Endometrial microvascular endothelial cells (primary cell): ENCODE measurements around the gene MED28. TPM values are rescaled to one million over a fixed set of nuclear protein-coding genes. Genes with fewer than 3 reads are reported as not detected.

Experiments
- in situ Hi-C: cut with HindIII; loops from 2 replicates; pipeline ENCODE4 v1.10.0; 2017; ENCODE audit warnings: low sequenced_read_pairs, low pct_unique_long_range_greater_than_20kb; ENCODE audit errors: inconsistent ontology term
- total RNA-seq: library from RNA; depleted of rRNA; stranded (reverse); fragments of >200 nt; gene quantifications from one replicate; pipeline ENCODE4 v1.2.3, GENCODE V29; 2015; ENCODE audit errors: inconsistent ontology term

The MED28 gene
- total RNA-seq, 1 donor from 2014 or later: 7.7 TPM

DNA sequence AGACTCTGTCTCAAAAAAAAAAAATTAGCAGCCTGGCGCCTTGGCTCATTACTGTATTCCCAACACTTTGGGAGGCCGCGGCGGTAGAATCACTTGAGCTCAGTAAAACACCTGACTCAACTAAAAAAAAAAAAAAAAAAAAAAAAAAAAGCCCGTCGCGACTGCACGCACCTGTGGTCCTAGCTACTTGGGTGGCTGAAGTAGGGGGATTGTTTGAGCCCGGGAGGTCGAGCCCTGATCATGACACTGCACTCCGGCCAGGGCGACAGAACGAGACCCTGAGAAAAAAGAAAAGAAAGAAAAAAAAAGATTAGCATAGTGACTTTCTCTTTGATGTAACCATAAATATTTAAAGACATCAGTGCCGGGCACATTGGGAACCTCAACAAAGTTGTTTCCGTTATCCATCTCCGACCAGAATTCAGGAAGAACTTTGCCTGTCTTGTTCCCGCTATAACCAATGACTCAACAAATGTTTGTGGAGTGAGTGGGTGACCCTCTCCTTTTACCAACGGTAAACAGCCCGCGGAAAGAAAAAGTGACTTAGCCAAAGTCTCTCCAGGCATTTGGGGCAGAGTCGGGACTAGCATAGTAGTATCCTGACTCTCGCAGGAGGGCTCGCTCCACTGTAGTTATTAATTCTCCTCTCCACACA, 553 bp upstream of the MED28 start:
- in situ Hi-C loops: no loop called here

DNA sequence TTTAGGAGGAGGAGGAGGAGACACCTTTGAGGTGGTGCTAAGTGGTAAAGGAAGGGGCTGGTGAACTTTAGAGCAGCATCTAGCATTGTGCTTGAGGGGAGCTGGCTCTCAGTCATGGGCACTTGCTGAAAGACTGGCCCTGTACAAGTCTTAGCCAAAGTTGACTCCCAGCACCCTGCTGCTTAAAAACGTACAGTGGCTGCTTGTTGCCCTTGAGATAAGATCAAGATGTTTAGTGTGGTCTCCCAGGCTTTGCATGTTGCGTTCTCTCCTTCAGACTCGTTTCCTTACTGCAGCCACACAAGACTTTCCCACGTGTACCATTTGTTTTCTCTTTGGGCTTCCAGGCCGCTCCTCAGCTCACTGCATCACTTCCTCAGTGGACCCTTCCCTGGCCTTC, 1.8 kb downstream of the MED28 start:
- in situ Hi-C loops: no loop called here

DNA sequence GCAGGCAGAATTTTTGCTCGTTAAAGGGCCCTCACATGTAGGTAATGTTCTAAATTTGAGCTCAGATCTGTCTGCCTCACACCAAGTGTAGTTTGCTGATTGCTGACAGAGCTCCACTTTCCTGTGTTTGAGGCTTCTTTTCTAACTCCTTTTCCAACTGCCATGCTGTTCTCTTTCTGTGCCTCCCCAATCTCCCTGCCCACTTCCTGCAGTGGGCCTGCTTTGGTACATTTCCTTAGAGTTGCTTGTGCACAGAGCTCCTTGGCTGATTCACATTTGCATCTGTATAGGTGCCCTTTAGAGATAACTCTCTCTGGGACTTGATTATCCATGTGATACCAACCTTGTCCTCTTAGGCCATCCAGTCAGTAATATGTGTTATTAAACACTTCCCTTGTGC, 4.5 kb downstream of the MED28 start:
- in situ Hi-C loops: no loop called here

DNA sequence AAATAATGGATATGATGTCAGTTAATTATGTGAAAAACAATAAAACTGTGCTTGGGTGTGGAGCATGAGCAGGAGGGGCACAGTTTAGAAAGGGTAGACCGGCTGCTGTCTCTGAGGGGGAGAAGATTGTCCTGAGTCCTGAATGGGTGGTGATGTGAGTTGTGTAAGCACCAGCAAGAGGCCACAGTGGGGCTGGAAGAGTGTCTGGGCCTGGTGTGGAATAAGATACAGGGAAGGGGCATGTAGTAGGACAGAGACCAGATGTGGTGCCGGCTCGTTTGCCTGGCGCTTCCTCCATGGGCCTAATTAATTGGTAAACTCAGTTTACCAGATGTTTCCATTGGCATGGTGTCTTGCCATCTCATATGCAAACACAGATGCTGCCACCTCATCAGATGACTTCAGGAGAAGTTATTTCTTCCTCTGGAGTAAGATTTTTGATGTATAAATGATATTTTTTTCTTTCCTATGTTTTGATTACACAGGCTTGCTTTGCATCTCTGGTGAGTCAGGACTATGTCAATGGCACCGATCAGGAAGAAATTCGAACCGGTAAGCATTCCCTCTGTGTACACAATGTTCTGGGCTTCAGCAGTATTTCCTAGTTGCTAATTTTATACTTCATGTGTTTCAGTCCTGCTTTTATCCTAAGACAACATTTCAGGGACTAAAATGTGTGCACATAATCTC, 5.1 kb downstream of the MED28 start:
- in situ Hi-C loops: no loop called here

DNA sequence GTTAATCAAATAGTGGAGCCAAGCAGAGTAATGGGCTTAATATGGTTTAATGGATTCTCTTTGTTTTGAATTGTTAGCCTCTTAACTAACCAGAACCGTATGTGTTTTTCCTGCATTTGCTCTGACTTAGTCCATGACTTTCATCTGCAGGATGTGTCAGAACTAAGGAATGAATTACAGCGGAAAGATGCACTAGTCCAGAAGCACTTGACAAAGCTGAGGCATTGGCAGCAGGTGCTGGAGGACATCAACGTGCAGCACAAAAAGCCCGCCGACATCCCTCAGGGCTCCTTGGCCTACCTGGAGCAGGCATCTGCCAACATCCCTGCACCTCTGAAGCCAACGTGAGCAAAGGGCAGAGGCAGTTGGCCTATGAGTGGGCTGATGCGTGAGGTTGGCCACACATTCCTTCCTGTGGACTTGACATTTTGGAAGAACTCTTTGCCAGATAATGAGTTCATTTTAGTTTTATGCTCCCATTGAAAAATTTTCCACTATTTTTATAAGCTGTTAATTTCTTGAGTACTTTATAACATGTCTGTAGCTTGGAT, 9.1 kb downstream of the MED28 start:
- in situ Hi-C loops: no loop called here

DNA sequence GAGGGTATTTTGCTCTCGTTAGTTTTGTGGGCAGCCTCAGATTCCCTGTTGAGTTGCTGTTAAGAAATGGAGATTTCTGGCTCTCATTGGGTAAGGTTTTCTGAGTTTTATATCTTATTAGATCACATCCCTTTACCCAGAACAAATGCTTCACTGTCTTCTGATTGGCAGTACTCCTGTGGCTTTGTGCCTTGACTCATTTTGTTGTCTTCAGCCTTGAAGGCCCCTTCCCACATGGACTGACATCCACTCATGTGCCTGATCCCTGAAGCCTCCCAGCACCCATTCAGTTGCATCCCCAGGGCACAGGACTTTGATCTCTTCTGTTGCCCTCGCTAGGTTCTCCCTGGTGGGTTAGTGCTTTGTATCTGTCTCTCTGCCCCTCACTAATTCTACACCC, 10.4 kb downstream of the MED28 start:
- in situ Hi-C loops: no loop called here

DNA sequence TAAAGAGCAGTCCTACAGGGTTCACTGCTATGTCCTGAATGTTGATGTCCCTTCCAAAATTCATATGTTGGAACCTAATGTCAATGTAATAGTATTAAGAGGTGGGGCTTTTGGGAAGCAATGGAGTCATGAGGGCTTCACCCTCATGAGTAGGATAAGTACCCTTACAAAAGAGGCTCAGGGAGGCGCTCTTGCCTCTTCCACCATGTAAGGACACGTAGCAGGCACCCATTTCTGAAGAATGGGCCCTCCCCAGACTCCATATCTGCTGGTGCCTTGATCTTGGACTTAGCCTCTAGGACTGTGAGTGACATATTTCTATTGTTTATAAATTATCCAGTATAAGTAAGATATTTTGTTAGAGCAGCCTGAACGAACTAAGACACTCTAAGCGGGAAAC, 15.8 kb downstream of the MED28 start:
- in situ Hi-C loops: no loop called here

DNA sequence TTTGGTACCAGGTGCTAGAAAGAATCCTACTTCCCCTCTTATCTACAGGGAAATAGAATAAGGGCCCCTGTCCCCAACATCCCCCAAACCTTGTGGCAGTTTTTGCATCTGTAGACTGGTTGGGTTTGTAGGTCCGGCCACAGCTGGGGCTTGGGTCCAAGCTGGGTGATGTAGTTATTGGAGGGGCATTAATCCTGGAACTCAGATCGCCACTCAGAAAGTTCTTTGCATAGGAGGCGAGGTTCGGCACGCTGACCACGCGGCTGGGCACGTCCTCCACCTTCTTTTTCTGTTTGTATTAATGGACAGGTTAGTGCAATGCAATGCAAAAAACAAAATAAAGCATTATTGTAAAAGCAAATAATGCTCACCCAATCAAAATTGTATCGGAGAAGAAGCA, 19.2 kb downstream of the MED28 start:
- in situ Hi-C loops: no loop called here

DNA sequence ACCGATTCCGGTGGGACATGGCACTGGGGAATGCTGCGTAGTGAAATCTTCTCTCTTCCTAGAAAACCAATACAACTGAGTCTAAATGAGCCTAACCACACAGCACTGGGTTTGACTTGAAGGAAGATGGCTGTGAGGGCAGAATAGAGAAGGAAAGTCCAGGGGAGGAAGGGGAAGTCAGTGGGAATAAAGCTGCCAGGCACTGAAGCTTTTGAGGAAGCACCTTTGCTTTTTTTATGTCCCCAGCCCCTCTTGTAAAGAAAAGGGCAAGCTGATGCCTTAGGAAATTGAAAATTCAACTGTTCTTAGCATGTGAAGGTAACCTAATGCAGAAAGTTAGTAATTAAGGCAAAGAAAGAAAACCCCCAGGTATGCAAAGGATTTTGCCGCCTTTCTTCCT, 20.6 kb downstream of the MED28 start:
- in situ Hi-C loops: no loop called here

DNA sequence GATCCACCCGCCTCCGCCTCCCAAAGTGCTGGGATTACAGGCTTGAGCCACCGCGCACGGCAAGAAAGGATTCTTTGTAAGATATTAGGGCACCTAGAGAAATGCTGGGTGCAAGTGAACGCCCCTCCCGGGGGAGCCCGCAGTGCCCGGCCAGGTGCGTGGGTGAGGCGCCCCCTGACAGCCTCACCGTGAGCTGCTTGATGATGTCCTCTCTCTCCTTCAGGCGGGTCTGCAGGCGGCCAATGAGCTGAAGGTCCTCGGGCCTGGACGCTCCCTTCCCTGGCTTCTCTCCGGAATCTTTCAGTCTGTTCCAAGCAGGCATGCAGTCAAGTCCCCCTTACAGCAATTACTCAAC, 21.9 kb downstream of the MED28 start:
- in situ Hi-C loops: no loop called here

DNA sequence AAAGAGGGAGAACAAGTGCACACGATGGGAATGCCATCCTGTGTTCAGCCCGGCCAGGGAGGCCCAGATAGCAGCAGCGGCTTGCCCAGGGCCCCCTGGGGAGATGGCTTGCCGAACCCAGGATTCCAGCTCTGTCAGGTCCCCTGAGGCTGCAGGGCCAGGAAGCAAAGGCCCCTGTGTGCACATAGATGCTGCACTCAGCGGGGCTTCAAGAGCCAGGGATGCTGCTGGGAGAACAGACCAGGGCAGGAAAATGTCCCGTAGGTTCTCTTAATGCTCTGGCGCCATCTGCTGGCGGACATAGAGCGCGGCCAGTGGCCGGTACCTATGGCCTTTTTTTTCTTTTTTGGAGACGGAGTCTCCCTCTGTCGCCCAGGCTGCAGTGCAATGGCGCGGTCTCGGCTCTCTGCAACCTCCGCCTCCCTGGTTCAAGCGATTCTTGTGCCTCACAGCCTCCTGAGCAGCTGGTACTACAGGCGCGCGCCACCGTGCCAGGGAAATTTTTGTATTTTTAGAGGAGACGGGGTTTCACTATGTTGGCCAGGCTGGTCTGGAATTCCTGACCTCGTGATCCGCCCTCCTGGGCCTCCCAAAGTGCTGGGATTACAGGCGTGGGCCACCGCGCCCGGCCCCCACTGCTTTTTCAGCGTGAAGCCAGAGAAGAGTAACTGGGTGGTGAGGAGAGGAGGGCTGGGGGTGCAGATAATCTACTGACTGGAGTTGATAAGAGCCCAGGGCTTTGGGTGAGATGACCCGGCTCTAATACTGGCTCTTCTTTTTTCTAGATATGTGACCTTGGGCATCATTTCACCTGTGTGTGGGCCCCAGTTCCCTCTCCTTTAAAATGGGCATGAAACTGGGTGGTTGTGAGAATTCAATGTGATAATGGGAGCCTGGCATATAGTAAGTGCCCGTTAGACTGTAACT, 22.5 kb downstream of the MED28 start:
- in situ Hi-C loops: no loop called here

DNA sequence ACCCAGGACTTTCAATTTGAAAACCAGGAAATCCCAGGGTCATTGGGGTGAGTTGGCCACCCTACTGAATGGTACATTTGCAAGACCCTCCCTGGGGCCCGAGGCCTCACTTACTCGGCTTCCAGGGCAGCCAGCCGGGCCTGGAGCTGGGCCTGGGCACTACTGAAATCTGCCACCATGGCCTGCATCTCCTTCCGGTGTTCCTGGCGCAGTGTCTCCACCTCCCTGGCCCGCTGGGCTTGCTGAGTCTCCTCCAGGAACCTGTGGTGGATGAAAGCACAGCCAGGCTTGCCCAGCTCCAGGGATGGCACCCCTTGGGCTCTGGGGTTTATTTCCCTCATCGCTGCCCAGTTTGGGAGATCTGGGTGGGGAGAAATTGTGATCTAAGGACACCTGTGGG, 24.7 kb downstream of the MED28 start:
- in situ Hi-C loops: no loop called here

DNA sequence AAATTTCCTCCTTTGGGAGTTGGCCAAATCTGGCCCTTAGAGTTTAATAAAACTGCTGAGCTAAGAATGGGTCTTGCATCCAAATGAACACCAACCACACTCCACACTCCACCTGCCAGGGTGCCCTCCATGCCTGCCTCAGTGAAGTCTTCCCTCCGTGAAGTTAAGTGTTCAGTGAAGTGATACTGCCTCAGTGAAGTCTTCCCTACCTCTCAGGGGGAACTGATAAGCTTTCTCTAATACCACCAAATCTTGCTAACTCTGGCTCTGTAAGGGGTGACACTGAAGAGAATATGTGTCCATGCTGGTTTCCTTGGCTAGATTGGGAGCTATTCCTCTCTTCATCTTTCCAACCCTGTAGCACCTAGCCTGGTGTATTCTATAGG, 27.9 kb downstream of the MED28 start:
- in situ Hi-C loops: no loop called here

DNA sequence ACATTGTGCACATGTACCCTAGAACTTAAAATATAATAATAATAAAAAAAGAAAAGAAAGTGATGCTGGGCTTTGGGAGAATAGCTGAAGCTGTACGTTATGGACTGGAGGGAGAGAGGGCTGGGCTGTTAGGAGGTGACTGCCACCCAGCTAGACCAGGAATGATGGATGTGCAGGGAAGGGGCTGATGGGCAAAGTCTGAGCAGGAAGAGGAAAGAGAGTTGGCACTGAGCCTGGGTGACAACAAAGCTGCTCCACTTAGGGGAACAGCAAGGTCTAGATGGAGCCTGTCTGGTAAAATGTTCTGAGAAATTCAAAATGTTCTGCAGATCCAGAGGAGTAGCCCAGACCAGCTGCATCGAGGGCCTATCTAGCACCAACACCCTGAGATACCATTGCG, 32.3 kb downstream of the MED28 start:
- in situ Hi-C loops: no loop called here

DNA sequence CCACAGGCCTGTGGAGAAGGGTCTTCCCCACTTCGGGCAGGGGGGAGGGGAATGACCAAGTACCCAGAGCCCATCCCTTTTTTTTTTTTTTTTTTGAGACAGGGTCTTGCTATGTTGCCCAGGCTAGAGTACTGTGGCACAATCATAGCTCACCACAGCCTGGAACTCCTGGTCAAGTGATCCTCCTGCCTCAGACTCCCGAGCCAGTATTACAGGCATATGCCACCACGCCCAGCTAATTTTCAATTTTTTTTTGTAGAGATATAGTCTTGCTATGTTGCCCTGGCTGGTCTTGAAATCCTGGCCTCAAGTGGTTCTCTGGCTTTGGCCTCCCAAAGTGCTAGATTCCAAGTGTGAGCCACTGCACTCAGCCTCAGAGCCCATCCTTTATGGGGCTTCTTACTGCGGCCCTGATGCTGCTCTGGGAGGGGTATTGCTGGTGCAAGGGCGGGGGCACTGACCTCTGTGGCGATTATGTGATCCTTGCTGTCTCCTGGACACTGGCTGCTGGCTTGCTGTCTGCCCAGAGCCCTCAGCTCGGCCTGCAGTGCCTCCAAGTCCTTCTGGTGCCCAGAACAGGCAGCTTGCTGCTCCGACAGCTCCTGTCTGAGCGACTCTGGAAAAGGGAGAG, 32.9 kb downstream of the MED28 start:
- in situ Hi-C loops: no loop called here

DNA sequence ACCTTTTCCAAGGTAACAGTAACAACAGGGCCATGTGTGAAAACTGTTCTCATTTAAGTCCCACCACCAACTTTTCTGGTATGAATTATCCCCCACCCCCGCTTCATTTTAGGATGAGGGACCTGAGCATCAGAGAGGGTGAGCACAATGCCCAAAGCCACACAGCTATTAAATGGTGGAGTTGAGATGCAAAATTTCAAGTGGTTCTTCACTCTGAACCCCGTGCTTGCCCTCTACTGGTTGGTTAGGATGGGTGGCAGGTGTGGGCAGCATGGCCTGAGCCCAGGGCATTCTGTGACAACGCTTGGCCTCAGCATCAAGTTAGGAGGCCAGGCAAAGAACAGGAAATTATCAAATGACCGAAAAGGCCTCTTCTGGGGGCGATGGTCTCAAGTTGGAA, 33.5 kb downstream of the MED28 start:
- in situ Hi-C loops: no loop called here

DNA sequence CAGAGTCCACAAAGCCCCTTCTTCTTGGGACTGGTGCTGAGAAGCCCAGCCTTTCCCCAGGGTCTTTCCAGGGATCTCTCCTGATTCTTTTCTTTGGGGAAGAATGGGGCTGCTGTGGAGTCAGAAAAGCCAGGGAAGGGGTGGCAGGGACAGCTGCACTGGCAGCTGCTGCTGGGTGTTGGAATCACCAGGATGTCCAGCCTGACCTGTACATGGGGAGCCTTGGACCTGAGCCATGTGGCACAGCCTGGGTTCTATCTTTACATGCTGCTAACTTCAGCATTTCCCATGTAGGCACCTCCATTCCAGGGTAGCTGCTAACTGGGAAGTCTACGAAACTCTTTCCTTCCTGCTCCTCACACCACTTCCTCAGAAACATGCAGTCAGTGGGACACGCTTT, 36.0 kb downstream of the MED28 start:
- in situ Hi-C loops: no loop called here

DNA sequence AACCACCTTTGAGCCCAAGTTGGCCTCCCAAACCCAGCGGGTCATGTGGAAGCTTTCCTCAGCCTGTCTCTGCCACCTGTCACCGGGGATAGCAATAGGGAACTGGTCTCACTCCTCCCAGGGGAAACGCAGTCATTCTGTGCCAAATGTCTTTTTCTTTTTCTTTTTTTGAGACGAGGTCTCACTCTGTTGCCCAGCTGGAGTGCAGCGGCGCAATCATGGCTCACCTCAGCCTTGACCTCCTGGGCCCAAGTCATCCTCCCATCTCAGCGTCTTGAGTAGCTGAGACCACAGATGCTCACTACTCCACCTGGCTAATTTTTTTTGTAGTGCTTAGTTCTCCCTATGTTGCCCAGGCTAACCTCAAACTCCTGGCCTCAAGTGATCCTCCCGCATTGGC, 40.3 kb downstream of the MED28 start:
- in situ Hi-C loops: no loop called here

DNA sequence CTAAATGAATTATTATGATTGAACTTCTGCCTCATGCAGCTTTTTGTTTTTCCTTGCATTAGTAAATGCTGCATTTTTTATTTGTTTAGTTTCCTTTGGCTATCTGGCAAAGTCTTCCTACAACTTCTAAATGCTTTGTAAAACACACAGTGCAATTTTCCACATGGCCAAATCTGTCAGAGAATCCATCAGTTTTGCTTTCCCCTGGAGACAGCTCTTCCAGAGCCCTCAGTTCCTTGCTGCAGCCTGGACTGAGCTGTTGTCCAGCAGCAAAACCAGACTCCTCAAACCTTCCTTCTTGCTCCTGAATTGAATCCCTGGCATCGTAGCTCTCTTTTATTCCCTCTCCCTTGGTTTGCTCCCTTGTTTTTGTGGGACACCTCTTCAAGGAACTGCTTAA, 42.6 kb downstream of the MED28 start:
- in situ Hi-C loops: no loop called here
